WERI-Rb-1 (cell line): ENCODE data around the gene PHACTR1.

Experiments used
- DNase-seq: peaks from one replicate; pipeline ENCODE4 v3.0.0-alpha.2; 2020
- H3K27ac ChIP-seq: fragments of 250-450 bp; sonication (Bioruptor Pico); 2 replicates; pipeline ENCODE4 v1.5.1; 2020; ENCODE audit warnings: mild to moderate bottlenecking, moderate library complexity
- H3K27me3 ChIP-seq: fragments of 250-450 bp; sonication (Bioruptor Pico); 2 replicates; pipeline ENCODE4 v1.5.1; 2021; ENCODE audit warnings: mild to moderate bottlenecking, low read depth, moderate library complexity; ENCODE audit not compliant: insufficient read depth, severe bottlenecking
- H3K36me3 ChIP-seq: fragments of 250-450 bp; sonication (Bioruptor Pico); 2 replicates; pipeline ENCODE4 v1.5.1; 2020; ENCODE audit warnings: mild to moderate bottlenecking, moderate library complexity
- H3K4me3 ChIP-seq: 2 replicates; pipeline ENCODE4 v1.5.1; 2011; ENCODE audit warnings: low read depth, mild to moderate bottlenecking, control low read depth, low read length
- H3K9me3 ChIP-seq: fragments of 250-450 bp; sonication (Bioruptor Pico); 2 replicates; pipeline ENCODE4 v1.5.1; 2021; ENCODE audit warnings: mild to moderate bottlenecking, moderate library complexity; ENCODE audit not compliant: severe bottlenecking
- TF ChIP-seq, protein P1 (sequence below): IDR thresholded peaks from 2 replicates; pipeline ENCODE4 v1.5.1; 2011; ENCODE audit warnings: low read depth, mild to moderate bottlenecking, control low read depth, inconsistent platforms, low read length

Gene PHACTR1

DNA sequence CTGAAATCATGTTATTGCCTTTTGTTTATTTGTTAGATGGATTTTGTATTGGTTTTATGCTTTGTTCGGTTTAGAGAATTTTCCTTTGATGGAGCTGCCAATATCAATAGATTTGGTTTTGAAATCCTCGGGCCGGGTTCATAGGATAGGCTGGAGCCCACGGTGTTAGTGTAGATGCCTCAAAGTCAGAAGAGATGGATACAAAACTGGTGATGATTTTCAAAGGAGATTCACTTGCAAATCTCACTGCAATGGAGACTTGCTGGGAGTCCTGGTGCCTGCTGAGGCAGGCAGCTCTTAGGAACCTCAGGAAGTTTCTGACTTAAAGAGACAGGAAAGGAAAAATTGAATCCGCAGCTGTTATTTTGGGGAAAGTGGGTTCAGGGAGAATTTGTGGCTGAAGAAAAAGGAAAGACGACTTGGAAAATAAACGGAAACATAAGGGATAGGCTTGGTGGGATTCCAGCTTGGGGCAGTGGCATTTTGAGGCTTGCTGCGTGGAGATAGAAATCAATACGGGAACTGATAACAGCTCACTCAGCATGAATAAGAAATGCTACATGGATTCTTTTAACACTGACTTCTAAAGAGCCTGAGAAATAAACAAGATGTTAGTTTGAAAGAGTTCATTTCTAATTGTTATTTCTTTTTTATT, 241.6 kb downstream of the PHACTR1 start:
- Histone ChIP-seq H3K36me3 (no peaks in the 10 kb centered on the region), H3K4me3 (no peak overlapping the region), H3K27me3 (no peaks in the 10 kb centered on the region), H3K9me3 (no peaks in the 10 kb centered on the region), H3K27ac (no peak overlapping the region)
- no peak for DNase-seq
- TF ChIP-seq, protein P1, sequence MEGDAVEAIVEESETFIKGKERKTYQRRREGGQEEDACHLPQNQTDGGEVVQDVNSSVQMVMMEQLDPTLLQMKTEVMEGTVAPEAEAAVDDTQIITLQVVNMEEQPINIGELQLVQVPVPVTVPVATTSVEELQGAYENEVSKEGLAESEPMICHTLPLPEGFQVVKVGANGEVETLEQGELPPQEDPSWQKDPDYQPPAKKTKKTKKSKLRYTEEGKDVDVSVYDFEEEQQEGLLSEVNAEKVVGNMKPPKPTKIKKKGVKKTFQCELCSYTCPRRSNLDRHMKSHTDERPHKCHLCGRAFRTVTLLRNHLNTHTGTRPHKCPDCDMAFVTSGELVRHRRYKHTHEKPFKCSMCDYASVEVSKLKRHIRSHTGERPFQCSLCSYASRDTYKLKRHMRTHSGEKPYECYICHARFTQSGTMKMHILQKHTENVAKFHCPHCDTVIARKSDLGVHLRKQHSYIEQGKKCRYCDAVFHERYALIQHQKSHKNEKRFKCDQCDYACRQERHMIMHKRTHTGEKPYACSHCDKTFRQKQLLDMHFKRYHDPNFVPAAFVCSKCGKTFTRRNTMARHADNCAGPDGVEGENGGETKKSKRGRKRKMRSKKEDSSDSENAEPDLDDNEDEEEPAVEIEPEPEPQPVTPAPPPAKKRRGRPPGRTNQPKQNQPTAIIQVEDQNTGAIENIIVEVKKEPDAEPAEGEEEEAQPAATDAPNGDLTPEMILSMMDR, result no peak

DNA sequence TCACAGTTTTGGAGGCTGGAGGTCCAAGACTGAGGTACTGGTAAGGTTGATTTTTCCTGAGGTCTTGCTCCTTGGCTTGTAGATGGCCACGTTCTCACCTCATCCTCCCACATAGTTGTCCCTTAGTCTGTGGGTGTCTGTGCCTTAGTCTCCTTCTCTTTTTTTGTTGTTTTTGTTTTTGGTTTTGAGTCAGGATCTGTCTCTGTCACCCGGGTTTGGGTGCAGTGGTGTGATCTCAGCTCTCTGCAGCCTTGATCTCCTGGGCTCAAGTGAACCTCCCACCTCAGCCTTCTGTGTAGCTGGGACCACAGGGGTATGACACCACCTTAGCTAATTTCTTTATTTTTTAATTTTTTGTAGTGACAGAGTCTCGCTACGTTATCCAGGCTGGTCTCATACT, 245.2 kb downstream of the PHACTR1 start:
- TF ChIP-seq, protein P1, result no peak
- Histone ChIP-seq H3K4me3 (no peak overlapping the region), H3K36me3 (no peaks in the 10 kb centered on the region), H3K27me3 (no peaks in the 10 kb centered on the region), H3K27ac (no peak overlapping the region), H3K9me3 (no peaks in the 10 kb centered on the region)
- no peak for DNase-seq

DNA sequence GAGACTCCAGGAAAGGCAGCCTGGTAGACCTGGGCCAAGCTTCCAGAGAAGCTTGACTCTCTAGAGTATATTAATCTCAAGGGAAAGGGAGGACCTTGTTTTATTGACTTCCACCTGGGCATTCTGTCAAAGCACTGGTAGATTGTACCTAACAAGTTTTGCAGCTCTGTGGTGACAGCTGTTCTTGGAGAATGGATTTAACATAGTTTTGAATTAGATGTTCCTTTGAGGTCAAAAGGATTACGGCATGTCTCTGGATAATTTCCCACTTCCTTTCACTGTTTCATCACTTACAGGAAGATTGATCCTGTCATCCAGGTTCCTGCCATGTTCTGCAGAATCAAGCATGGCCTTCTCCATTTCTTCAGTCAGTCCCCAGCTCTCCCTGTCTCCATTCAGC, 246.0 kb downstream of the PHACTR1 start:
- TF ChIP-seq, protein P1, result no peak
- Histone ChIP-seq H3K9me3 (no peaks in the 10 kb centered on the region), H3K4me3 (no peak overlapping the region), H3K27me3 (no peaks in the 10 kb centered on the region), H3K36me3 (no peaks in the 10 kb centered on the region), H3K27ac (no peak overlapping the region)
- no peak for DNase-seq

DNA sequence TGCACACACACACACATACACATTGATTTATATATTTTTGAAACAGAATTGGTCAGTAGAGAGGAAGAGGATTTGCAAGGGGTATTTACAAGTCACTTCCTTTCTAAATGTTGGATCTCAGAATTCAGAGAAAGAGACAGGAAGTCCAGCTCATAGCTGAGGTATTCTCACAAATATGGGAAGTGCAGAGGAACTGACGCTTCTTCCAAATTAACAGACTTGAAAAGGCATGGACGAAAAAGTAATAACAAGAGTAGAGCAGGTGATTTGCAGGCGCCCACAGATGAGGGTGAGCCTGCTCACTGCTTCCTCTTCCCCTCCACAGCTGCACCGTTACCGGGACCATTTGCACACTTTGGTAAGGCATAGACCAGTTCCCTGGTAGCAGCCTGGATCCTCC, 246.4 kb downstream of the PHACTR1 start:
- no peak for DNase-seq
- Histone ChIP-seq H3K4me3 (no peak overlapping the region), H3K36me3 (no peaks in the 10 kb centered on the region), H3K9me3 (no peaks in the 10 kb centered on the region), H3K27me3 (no peaks in the 10 kb centered on the region), H3K27ac (no peak overlapping the region)
- TF ChIP-seq, protein P1, result no peak

DNA sequence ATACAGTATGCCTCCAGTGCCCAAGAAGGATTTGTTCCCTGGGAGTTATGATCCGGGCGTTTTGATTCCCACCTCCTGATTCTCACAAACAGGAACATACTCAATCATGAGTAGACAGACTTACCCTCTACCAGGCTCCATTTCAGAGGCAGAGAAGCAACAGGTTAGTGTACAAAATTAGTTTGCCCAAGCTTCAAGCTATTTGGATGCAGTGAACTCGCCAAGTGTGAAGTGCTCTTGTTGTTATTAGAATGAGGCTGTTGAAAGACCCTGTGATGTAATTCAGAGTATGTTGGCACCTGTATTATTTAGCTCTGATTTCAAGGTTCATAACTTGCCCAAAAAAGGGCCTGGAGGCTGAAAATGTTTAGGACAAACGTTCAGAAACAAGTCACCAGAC, 247.0 kb downstream of the PHACTR1 start:
- Histone ChIP-seq H3K27ac (no peak overlapping the region), H3K27me3 (no peaks in the 10 kb centered on the region), H3K4me3 (no peak overlapping the region), H3K9me3 (no peaks in the 10 kb centered on the region), H3K36me3 (no peaks in the 10 kb centered on the region)
- DNase-seq, result no peak
- TF ChIP-seq, protein P1, result no peak

DNA sequence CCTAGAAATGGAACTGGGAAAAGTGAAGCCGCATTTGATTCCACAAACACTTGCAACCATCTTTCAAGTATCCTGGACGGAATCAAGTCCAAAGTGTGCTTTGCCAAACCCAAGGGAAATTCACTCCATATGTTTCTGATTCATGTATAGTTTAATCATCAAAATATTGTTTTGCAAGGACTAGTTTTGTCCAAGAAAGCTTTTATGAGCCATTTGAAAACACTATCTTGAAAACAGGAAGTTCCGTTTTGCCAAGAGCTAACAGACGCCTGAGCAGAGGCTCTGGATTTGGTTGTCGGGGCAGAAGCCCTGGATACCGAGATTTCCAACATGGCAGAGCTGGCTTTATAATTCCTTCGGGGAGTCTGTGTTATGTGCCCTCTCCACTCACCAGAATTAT, 251.1 kb downstream of the PHACTR1 start:
- Histone ChIP-seq H3K27ac (no peak overlapping the region), H3K9me3 (no peaks in the 10 kb centered on the region), H3K4me3 (no peak overlapping the region), H3K36me3 (no peaks in the 10 kb centered on the region), H3K27me3 (no peaks in the 10 kb centered on the region)
- DNase-seq, result no peak
- TF ChIP-seq, protein P1, result no peak
